GM19324 (cell line): Measurements from ENCODE around the gene KRT77.

Source experiments
- ATAC-seq: cut with Tn5 transposase; IDR thresholded peaks from one replicate; pipeline ENCODE4 v1.9.1; 2021; ENCODE audit warnings: mild to moderate bottlenecking, moderate library complexity; ENCODE audit not compliant: unreplicated experiment, low FRiP score

KRT77 gene

DNA sequence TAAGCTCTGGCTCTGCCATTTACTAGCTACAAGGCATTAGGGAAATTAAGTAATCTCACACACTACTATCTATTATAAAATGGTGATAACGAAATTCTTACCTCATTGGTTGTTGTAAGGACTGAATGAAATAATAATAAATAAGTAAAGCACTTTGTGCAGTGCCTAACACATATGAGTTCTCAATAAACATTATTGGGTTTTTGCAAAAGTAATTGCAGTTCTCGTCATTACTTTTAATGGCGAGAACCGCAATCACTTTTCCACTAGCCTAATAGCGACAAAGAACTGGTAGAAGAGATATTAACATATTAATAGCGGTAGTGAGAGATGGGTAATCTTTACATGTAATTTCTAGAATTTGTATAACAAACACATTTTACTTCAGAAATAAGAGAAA is 9.2 kb downstream of the KRT77 start:
- no peak for ATAC-seq

DNA sequence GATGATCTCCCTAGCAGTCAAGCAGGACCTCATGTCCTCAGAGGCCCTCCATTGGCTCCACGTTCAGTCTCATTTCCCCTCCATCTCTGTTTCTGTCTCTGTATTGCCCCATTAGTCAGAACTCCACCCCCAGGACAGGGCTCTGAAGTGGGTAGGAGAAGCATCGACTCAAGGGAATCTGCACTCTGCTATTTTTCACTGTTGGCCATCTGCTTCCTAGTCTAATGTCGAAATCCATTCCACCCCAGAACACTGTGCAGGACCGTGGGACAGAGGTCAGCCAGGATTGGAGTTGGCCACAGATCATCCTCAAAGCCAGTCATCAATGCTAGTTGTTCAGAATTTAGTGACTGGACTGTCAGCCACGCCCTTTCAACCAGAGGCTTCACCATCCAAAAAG is 10.1 kb downstream of the KRT77 start:
- ATAC-seq: no peak

DNA sequence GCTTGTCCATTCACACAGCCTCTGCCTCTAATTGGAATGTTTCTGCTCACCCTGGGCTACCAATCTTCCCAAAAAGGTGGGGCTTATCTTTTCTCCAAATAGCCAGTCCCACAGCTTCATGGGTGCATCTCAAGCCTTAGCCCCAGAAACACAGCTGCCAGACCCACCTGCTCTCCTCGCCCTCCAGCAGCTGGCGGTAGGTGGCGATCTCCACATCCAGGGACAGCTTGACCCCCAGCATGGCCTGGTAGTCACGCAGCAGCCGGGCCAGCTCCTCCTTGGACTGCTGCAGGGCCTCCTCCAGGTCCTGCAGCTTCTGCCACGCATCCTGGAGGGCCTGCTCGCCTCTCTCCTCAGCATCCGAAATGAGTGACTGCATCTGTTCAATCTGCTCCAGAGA is 11.1 kb downstream of the KRT77 start:
- no peak for ATAC-seq

DNA sequence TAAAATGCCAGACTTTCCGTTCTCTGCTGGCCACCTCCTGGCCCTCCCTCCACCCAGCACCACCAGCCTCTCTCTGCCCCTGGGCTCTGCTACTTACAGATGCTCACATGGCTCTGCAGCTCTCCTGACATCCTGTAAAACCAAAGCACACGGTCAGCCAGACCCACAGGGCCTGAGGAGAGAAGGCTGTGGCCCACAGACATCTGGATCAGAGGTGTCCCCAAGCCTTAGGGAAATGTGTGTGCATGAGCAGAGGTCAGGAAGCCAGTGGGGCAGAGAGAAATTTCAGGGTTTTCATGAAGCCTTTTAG is 11.5 kb downstream of the KRT77 start:
- ATAC-seq: no peak

DNA sequence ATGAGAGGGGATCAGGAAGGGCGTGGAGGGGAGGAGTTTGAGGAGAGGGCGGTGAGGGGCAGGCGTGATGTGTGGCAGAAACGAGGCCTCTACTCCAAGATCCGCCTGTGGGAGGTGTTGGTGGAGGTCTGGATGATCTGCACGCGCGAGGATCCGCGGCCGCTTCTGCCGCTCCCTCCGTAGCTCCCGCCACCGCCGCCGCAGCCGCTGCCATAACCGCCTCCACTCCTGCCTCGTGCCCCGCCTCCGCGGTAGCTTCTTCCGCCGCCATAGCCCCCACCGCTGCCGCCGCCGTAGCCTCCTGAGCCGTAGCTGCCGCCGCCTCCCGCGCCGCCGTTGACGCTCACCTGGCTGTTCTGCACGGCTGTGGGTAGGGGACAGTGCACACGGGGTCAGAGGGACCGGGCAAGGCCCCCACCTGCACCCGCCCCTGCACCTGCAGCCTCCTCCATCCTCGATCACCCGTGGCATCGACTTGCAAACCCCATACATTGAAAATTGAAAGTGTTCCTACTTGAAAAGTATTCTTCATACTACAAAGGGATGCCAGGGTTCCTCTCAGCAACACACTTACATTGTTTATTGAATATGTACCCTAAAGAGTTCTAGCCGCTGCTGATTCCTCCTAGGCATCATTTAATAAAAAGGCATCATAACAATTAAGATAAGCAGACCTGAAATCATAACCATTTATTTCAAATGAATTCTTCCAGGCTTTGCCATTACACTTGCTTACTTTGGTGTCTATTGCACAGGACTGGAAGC is 12.1 kb downstream of the KRT77 start:
- ATAC-seq: no peak

DNA sequence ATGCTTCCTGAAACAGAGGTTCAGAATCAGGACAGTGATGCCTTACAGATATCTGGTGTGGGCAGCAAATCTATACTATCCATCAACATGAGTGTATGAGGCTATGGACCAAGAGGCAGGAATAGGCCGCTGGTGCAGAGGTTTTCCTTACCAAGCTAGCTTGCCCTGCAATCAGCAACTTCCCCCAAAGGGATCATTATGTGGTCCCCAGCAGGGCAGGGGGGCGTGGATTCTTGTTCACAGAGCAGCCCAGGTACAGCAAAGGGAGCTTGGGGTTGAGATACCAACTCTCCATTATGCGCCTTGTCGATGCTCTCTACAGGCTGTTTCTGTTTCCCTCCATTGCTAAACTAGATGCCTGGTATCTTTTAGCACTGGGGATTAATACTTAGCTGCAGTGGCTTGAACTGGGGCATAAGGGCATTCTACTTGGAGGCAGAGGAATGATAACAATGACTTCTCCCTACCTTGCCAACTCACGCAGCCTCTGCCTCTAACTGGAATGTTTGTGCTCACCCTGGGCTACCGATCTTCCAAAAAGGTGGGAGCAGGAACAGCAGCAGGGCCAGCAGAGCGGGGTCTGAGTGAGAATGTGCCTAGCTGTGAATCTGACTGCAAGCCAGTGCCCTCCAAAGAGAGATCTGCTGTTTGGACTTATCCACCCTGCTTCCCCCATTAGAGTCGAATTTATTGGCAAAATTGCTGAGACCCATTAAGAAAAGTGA is 12.8 kb downstream of the KRT77 start:
- no peak for ATAC-seq

DNA sequence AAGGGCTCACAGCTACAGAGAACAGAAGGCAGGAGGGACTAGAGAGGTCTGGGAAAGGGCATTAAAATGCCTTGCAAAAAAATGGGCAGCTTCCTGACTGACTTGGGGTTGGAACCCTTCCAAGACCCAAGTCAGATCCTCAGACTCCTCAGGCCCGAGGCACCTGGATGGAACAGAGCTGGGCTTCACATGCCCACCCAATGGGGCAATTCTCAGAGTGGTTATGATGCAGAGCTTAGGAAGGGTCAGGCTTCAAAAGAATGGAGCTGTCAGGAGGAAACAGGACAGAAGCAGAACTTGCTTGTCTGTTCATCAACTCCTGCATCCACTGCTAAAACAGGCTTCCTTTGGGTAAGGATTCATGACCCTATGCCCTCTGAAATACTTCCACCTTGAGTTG is 13.4 kb downstream of the KRT77 start:
- no peak for ATAC-seq

DNA sequence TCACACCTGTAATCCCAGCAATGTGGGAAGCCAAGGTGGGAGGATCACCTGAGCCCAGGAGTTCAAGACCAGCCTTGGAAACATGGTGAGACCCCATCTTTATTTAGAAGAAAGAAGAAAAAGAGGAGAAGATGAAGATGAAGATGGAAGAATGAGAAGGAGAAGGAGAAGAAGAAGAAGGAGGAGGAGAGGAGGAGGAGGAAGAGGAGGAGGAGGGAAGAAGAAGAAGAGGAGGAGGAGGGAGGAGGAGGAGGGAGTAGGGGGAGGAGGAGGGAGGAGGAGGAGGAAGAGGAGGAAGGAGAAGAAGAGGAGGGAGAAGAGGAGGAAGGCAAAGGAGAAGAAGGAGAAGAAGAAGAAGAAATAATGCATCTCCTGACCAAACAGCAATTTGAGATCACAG is 14.1 kb downstream of the KRT77 start:
- ATAC-seq: no peak

DNA sequence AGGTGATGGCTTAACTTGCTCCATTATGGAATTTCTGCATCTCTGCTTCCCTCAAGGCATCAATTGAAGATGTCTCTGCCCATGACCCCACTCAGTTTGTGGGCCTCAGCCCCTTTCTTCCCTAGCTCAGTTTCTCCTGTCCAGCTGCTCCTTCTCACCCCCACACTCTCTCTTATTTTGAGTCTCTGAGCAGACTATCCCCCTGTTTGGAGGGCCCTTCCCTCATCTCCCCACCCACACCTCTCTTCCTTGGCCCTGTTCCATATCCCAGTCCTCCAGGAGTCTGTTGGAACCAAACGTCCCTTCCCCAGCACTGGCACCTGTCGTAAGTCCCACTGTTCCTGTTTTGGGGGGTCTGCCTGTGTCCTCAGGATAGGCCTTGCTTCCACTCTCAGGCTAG is 14.8 kb downstream of the KRT77 start:
- no peak for ATAC-seq

DNA sequence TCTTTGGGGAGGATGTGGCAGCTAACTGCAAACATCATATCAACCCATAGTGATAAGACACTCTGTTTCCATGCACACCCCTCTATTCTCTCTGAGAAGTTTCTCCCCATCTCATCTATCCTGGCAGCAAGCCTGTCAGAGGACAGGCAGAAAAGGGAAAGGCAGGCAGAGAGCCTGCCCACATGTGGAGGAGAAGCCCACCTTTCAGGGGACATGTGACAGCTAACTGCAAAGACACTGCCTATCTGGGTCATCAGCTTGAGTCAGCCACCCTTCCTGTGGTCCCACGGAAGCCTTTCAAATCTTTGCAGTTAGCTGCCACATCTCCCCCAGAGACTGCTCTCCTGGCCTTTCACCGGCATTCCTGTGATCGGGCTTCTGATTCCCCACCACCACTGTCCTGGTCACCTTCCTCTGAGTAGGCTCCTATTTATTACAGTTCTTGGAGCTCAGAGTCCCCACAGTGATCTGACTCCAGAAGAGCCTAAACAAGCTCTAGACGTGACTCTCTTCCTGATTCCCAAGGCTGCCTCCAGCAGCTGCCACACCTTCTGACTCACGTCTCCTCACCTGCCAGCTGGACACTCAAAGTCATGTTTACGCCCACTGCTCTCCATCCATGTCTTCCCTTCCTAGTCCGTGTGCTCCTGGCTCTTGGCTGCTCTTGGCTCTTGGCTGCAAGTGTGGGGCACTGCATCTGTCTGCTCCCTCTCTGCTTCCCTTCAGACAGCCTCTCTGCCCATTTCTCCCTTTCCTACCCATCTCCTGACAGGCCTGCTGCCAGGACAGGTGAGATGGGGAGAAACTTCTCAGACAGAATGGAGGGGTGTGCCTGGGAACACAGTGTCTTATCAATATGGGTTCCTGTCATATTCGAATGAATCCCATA is 15.6 kb downstream of the KRT77 start:
- ATAC-seq: no peak

DNA sequence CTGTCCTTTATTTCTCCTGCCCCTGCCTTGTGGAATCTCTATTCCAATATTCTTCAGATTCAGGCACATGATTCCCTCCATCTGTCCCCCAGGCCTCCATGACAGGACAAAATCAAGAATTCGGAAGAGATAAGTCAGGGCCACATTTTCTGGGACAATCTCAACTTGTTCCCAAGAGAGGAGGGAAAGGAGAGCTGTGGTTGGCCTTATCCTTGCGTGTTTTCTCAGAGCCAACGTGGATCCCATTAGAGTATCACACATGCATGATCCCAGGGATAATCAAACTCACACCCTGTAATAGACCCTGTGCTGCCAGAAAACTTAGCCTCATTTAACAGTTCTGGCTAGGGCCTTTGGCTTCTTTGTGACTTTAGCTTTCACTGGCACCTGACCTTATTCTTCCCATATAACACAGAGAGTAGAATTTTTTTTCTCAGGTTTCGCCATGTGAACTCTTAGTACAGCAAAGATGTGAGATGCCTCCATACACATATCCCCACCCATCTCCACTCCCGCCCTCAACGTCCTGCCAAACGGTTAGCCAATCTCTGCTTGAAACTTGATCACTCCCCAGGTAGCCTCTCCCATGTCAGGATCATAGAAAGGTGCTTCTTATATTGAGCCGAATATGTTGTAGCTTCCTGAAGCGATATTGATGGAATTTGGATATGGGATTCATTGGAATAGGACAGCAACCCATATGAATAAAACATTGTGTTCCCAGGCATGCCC is 16.4 kb downstream of the KRT77 start:
- no peak for ATAC-seq

DNA sequence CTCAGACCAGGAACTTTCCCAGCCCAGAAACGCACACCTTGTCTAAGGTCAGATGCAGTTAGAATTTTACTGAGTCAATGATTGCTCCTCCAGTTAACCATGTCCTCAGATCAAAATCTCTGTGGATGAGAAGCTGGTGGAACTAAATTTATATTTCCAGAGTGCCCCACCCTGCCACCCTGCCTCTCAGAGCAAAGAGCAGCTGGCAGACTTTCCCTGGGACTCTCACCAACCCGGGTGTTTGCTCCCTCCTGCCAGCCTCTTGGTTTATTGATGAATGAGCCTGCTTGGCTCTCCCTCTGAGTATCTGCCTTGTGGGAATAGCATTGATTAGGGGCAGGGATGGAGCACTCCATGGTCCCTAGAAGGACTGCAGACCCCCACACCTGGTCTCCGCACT is 17.3 kb downstream of the KRT77 start:
- ATAC-seq: no peak

DNA sequence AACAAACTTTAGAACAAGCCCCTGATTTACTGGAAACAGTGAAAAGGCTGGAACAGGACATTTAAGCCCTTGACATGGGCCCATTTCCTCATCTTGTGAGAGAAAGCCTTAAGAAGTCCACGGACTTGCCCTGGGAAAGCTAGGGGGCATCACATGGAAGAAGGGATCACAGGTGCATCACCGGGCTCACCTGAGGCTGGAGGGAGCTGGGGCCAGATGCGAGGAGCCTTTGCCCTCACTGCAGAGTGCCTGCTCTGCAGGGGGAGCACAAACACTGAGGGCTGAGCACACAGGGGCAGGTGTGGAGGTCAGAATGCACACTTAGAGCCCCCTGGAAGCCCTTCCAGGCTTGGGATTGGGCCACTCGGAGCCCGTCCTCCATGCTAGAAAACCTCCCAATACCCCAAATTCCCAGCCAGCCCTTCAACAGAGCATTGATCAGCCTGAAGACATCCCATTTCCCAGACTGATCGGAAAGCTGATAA is 17.9 kb downstream of the KRT77 start:
- ATAC-seq: no peak

DNA sequence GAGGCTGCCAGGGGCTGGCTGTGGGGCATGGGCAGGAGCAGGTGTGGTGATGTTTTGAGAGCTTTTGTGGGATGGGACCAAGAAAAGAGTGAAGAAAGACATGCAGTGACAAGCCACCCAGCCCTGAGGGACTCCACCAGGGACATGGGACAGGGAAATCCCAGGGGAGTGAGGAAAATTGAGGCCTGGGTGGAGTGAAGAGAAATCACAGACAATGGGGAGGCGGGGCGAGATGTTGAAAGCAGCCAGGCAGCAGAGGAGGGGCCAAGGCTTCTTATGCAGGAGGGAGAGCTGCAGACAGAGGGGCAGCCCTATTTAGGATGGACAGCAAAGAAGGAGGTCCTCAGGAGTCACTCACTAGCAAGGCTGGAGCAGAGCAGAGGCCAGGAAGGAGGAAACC is 18.9 kb downstream of the KRT77 start:
- ATAC-seq: no peak

DNA sequence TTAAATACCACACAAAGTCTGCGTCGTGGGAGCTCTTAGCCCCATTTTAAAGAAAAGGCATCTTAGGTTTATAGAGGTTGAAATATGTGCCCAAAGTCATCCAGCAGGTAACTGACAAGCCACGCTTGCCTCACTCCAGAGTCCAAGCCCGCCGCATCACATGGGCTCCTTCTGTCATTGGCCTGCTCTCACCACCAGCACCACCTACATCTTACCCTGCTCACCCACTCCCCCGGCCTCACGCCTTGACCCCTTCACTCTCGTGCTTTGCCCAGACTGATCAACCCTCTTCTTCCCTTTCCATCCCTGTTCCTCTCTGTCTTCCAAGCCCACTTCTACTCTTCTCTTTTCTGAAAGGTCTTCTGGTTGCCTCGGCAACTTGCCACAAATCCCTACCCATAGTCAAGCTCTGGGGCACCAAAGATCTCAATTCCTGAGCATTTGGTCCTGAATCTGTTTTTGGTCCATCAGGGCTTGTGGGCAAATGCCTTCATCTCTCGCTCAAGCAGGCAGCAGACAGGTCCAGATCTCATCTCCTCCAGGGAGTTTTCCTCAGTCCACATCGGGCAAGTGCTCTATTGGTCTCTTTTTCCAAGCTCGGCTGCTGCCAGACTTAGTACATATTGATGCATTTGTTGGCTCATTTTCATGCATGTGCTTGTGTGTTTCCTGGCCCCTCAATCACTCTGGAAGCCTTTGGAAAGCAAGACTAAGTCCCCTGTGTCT is 19.6 kb downstream of the KRT77 start:
- ATAC-seq: no peak

DNA sequence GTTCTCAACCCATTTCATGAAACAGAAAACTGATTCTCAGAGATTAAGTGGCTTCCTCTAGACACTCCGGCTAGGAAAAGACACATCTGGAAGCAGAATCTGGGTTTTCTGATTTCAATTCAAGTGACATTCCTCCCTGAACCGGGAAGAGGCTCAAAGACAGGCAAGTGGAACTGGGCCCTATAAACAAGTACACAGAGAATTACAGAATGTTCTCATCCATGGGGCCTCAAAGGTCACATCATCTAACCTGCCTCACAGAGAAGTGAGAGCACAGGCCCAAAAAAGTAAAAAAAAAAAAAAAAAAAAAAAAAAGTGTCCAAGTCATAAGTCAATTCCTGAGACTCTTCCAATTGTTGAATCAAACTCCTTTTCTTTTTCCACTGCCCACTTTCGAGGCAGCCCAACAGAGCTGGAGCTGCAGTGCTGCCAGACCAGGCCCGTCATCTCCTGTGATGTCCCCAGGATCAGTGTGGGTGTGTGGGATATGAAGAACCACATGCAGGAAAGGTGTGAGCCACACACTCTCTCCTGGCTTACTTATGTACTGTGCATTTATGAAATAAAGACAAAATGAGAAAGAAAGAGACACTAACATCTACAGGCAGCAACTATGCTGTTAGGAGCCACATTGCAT is 20.3 kb downstream of the KRT77 start:
- ATAC-seq: no peak

DNA sequence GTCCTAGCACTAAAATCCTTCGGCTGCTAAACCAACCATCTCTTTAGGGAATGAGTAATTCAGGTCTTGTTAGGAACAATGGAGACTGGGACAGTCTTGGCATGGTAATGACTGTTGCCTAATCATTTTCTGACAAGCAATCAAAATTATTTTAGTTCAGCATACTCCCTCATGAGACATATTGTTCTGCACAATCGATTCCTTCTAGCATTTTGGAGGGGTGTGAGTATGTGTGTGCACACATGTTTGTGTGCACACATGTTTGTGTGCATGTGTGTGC is 21.0 kb downstream of the KRT77 start:
- ATAC-seq: no peak

DNA sequence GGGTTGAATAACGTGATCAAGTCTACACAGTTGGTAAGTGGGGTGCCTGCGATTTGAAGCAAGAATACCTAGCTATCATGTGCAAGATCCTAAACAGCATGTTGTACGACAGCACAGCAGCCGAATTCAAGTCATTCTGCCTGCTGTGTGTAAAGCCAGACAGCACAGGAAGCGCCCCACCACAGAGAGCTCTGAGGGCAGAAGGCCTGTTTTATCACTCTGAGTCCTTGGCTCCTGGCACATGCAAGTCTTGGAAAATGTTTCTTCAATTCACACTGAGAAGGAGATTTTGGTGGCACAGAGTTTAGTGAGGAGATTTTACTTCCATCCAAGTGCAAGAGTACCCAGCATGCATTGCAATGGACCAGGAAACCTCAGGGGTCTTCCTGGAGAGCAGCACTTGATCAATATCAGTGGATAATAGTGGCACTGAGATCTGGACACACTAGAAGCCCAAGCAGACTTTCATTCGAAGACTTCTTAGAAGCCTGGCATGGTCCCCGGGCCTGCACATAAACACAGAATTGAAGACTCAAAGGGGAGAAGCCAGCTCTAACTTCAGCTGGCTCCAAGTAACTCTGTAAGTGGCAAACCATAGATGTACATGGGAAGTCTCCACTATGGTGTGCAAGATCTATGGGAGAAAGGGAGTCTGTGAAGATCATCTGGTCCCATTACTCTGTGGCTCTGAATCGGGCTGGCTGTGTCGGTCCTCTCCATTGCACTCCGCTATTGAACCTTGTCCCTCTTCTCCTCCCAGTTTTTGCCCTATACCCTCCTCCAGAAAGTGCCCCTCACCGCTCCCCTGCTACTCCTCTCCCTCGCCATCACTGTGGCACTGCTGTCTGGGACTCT is 21.6 kb downstream of the KRT77 start:
- ATAC-seq: no peak

DNA sequence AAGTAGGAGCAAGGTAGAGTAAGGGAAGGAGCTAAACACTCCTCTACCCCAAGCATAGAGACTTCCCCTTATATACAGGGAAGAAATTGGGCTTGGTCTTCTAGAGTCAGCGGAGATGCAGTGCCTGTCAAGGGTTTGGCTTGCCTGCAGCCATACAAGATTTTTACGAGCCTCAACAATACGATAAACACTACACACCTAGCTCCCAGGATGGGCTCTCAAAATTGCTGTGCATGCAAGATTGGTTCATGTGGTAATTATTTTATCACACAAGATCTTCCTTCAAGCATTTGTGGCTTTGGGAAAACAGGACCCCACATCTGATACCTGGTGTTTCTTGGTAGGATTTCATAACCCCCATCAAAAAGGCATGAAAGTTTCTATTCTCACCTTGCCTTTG is 23.0 kb downstream of the KRT77 start, which contains the start of gene KRT1:
Gene KRT1 (minus strand): TSS at position 45 of the 400 bp plus-strand sequence. CDS start 59 bp downstream, outside the sequence.
- no peak for ATAC-seq
